ENCODE measurements around the gene PHOSPHO1.

The PHOSPHO1 gene

DNA sequence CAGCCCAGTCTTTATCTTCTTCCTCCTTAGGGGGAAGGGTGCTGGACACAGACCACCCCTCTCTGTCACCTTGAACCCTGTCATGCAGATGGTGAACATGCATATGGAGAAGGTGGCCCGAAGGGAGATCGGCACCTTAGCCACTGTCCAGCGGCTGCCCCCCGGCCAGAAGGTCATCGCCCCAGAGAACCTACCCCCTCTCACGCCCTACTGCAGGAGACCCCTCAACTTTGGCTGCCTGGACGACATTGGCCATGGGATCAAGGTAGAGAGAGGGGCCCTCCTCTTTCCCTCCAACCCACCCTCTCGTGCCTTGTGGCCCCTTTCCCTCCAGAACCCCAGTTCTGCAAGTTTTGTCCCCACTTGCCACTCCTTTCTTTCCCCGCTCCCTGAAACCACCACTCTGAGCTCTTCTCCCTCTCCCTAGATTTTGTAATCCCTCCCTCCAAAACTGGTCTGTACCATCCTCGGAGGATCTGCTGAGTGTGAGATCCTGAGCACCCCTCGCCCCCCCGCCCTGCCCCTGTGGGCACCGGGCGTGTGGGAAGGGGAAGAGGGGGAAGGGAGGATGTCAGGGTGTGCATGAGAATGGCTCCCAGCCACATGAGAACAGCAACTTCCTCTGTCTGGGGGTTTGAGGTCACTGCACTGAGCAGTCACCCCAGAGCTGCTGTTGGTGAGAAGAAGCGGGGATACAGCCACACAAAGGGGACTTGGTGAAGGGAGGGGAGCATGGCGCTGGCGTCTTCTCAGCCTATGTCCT, 12.8 kb downstream of the PHOSPHO1 start:
- DNase-seq, result no peak

- DNase-seq, result no peak
Observed at GRCh38 chr17:49216953-49217650, 13.5 kb downstream of the PHOSPHO1 start.

- DNase-seq, result no peak
Observed at GRCh38 chr17:49216482-49216881, 14.1 kb downstream of the PHOSPHO1 start.

- DNase-seq, result no peak
Observed at GRCh38 chr17:49214676-49215360, 15.8 kb downstream of the PHOSPHO1 start.

GRCh38 chr17:49213847-49214246, 16.7 kb downstream of the PHOSPHO1 start:
- DNase-seq, result no peak

- DNase-seq, result no peak
Observed at GRCh38 chr17:49213399-49213798, 17.2 kb downstream of the PHOSPHO1 start.

DNA sequence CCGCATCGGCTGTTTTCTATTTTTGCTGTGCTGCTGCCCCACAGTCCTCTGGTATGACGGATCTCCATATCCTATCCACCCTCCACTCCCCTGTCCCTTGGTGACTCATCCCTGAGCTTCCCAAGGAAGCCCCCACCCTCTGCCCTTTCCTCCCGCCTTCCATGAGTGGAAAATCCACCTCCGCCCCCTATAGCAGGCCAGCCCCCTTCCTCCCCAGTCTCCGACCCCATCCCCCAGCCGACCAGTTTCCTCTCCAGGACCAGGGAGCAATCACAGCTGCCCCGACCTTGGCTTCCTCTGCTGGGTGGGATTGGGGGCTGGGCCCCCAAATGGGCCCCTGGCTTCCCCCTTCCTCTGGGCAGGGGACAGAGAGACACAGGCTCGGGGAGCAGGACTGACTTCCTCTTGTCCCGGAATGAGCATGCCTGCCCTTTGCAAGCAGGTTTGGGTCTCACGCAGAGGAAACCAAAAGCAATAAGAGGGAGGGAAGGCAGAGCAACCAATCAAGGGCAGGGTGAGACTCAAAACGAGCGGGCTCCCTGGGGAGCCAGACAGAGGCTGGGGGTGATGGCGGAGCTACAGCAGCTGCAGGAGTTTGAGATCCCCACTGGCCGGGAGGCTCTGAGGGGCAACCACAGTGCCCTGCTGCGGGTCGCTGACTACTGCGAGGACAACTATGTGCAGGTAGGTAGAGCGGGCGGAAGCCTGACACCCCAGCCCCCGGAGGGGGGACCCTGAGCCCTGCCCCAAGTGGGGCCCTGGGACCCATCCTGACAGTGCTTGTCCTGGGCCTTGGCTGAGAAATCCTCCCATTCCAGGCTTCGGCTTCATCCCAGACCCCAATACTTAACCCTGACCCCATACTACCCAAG, 20.2 kb downstream of the PHOSPHO1 start, which contains the start of the genes ABI3 and GNGT2:
TSS of gene ABI3 (plus strand) at position 550 of the 872 bp plus-strand sequence. CDS start at position 568, 18 bp downstream.
TSS of gene GNGT2 (minus strand) at position 417 of the 872 bp plus-strand sequence. CDS start 3,152 bp downstream, outside the sequence.
- DNase-seq, result no peak

- DNase-seq, result no peak
Observed at GRCh38 chr17:49209061-49209571, 21.5 kb downstream of the PHOSPHO1 start.

DNA sequence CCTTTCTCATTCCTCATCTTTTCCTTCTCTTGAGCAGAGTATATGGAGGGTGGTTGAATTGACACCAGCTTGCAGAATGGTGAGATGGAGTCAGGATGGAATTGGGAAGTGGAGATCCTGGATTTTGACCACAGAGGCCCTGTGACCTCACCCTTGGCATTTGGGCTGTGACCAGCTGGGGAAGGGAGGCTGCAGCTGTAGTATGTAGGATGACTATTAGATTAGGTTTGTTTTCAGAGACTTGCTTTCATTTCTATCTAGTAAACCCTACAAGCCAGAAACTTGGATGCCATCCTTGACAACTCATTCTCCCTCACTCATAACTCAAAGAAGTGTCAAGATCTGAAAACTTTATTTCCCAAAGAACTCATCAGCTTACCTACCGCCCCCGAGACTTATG, 26.1 kb downstream of the PHOSPHO1 start:
- DNase-seq, result no peak

GRCh38 chr17:49203796-49204195, 26.8 kb downstream of the PHOSPHO1 start:
- no peak for DNase-seq

GRCh38 chr17:49201481-49201927, 29.1 kb downstream of the PHOSPHO1 start:
- no peak for DNase-seq

GRCh38 chr17:49200423-49201083, 30.0 kb downstream of the PHOSPHO1 start:
- no peak for DNase-seq

DNA sequence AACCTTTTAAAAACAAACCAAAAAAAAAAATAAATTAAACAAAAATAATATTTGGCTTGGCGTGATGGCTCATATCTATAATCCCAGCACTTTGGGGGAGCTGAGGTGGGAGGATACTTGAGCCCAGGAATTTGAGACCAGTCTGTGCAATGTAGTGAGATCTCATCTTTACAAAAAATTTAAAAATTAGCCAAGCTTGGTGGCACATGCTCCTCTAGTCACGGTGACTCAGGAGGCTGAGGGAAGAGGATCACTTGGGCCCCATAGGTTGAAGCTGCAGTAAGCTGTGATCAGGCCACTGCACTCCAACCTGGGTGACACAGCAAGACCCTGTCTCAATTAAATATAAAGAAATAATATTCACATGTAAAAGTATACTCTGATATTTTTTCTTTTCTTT, 32.4 kb downstream of the PHOSPHO1 start:
- no peak for DNase-seq

GRCh38 chr17:49197346-49197998, 33.1 kb downstream of the PHOSPHO1 start:
- no peak for DNase-seq

DNA sequence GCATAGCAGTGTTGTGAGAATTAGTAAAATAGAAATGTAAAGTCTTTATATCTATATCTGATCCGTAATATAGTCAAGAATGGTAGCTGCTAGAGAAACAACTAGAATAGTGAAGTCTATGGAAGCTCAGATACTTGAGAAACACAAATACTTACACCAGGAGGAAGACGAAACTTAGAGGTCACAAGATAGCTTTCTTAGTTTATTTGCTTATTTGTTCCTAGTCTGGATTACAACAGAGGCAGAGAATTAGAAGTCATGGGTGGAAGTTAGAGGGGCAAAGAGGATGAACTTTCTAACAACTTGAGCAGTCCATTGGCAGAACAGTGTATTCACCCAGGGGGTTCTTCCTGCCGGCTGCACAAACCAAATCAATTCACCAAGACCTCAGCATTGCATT, 34.1 kb downstream of the PHOSPHO1 start:
- DNase-seq, result no peak

DNA sequence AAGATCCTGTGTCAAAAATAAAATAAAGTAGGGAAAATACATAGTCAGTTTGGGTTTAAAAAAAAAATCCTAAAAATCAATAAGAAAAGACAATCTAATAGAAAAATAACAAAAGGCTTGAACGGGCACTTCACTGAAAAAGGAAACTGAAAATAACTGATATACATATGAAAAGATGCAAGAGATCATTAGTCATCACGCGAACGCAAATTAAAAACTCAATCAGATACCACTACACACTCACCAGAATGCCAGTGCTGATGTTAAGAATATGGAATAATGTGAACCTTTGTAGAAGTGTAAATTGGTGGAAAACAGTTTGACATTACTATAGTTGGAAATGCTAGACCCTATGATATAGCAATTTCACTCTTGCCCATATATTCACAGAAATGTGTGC, 34.8 kb downstream of the PHOSPHO1 start:
- DNase-seq, result no peak

DNA sequence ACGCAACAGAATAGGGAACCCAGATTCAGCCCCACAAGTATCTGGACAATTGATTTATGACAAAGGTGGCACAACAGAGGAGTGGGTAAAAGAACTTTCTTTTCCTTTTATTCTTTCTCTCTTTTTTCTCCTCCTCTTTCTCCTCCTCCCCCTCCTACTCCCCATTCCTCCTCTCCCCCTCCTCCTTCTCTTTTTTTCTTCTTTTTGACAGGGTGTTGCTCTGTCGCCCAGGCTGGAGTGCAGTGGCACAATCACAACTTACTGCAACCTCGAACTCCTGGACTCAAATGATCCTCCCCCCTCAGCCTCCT, 36.3 kb downstream of the PHOSPHO1 start:
- no peak for DNase-seq

- DNase-seq, result peak; percentile 22
Observed at GRCh38 chr17:49193513-49194296, 36.9 kb downstream of the PHOSPHO1 start.

DNA sequence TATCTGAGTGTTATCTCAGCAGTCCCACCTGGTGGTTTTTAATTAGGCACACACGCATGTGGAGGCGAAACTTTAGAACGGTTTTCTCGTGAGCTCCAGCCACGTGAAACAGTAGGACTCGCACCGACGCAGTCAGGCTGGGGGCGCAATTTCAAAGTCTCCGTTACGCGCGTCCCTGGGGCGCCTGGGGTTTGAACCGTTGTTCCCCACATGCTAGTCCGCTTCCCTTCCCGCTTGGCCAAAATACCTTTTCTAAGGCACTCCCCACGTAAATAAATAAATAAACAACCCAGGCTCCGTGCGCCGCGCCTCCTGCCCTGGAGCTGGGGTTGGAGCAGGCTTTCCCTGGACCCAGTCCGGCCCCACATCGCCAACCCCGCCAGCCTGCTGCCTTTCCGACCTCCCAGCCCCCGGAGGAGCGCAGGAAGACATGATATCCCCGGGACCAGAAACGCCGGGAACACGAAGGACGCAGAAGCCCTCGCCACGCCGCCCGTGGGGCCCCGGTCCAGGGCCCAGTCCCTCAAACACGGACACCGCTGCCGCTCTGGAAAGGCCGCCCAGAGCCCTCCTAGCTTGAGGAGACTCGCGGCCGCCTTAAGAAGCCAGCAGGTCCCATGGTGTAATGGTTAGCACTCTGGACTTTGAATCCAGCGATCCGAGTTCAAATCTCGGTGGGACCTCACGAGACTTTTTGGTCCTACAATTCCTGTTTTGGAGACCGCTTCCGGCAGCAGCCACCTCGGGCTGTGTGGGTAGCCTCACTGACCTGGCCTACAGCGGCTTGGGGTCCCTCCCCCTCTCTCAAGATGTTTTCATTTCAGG, 38.5 kb downstream of the PHOSPHO1 start:
- peak; percentile 84 for DNase-seq
